GM12878 (cell line): ENCODE measurements around the gene NXPH1. TPM values are rescaled to one million over a fixed set of nuclear protein-coding genes. Genes with fewer than 3 reads are reported as not detected.

ENCODE experiments used
- ATAC-seq: fragments of 200-7000 bp; cut with Tn5 transposase; 3 replicates; pipeline ENCODE4 v1.9.1; 2020; ENCODE audit warnings: mild to moderate bottlenecking, moderate library complexity
- BruUV-seq: library from RNA; stranded (reverse); fragments of 400-500 nt; replicated peaks from 2 replicates; lab custom pipeline; 2021; lab: Mats Ljungman, UMichigan
- CTCF ChIA-PET: fragments of 300-600 bp; sonication (Branson Sonifier 250); formaldehyde crosslinking; extraction: SDS; loops from one replicate; lab custom pipeline; 2021; ENCODE audit warnings: inconsistent platforms; lab: Yijun Ruan, JAX
- POLR2A ChIA-PET: fragments of 350-600 bp; formaldehyde crosslinking; extraction: SDS; loops from one replicate; lab custom pipeline; 2021; ENCODE audit warnings: inconsistent platforms; lab: Charles Lee
- RAD21 ChIA-PET: fragments of 300-600 bp; sonication (Branson Sonifier 250); formaldehyde crosslinking; loops from one replicate; lab custom pipeline; 2023; ENCODE audit warnings: antibody characterized with exemption; ENCODE audit not compliant: unreplicated experiment; lab: Charles Lee
- SMC1A ChIA-PET: fragments of 300-600 bp; sonication (Branson Sonifier 250); formaldehyde crosslinking; loops from one replicate; lab custom pipeline; 2023; ENCODE audit not compliant: unreplicated experiment, uncharacterized antibody; lab: Charles Lee
- DNase-seq: peaks from one replicate; pipeline ENCODE4 v3.0.0-alpha.2; 2011; ENCODE audit warnings: low read depth, low spot score
- FAIRE-seq: peaks from 3 replicates; lab custom pipeline; 2011; peaks lifted over from hg19 to GRCh38; lab: Jason Lieb, UNC
- H2AFZ ChIP-seq: 2 replicates; pipeline ENCODE4 v1.6.0; 2011; ENCODE audit warnings: low read depth, low read length, control low read depth; ENCODE audit not compliant: control insufficient read depth
- H3K27ac ChIP-seq: 2 replicates; pipeline ENCODE4 v1.5.1; 2011; ENCODE audit warnings: control low read depth; ENCODE audit not compliant: control insufficient read depth, insufficient read depth
- H3K27me3 ChIP-seq, 2 experiments: replicated peaks in 1 of 2; 2 replicates each; pipeline versions ENCODE4 v1.6.0 to v1.6.1; 2011; ENCODE audit warnings: low read length in 1 of 2; ENCODE audit not compliant: control insufficient read depth in 2 of 2, insufficient read depth in 2 of 2
- H3K36me3 ChIP-seq, 2 experiments: 2 replicates each; pipeline ENCODE4 v1.5.1; 2011; ENCODE audit warnings: low read length in 1 of 2; ENCODE audit not compliant: control insufficient read depth in 2 of 2, insufficient read depth in 2 of 2
- H3K4me1 ChIP-seq: 2 replicates; pipeline ENCODE4 v1.6.1; 2011; ENCODE audit warnings: mild to moderate bottlenecking, low read length, moderate library complexity, mixed read lengths; ENCODE audit not compliant: control insufficient read depth, insufficient read depth
- H3K4me2 ChIP-seq: 2 replicates; pipeline ENCODE4 v1.6.0; 2011; ENCODE audit warnings: control low read depth; ENCODE audit not compliant: control insufficient read depth, insufficient read depth
- H3K4me3 ChIP-seq: fragments of 200-600 bp; sonication (generic); 2 replicates; pipeline ENCODE4 v1.5.1; 2016
- H3K79me2 ChIP-seq: 2 replicates; pipeline ENCODE4 v1.6.0; 2011; ENCODE audit warnings: low read length; ENCODE audit not compliant: control insufficient read depth, insufficient read depth
- H3K9ac ChIP-seq: 2 replicates; pipeline ENCODE4 v1.8.0; 2011; ENCODE audit warnings: low read length, control low read depth, mixed read lengths; ENCODE audit not compliant: control insufficient read depth, insufficient read depth
- H3K9me3 ChIP-seq: replicated peaks from 3 replicates; pipeline ENCODE4 v1.5.1; 2011; ENCODE audit warnings: mild to moderate bottlenecking, low read length; ENCODE audit not compliant: control insufficient read depth, insufficient read depth
- H4K20me1 ChIP-seq: 2 replicates; pipeline ENCODE4 v1.6.0; 2011; ENCODE audit not compliant: control insufficient read depth, insufficient read depth
- BCLAF1 ChIP-seq: fragments of 450-650 bp; IDR thresholded peaks from 2 replicates; pipeline ENCODE4 v1.6.1; 2017; ENCODE audit warnings: antibody characterized with exemption, mild to moderate bottlenecking, moderate library complexity
- CBX3 ChIP-seq: fragments of 200-600 bp; sonication (generic); IDR thresholded peaks from 2 replicates; pipeline ENCODE4 v1.6.1; 2016; ENCODE audit warnings: low read depth, borderline replicate concordance
- CBX5 ChIP-seq: sonication (generic); IDR thresholded peaks from 2 replicates; pipeline ENCODE4 v1.6.1; 2016; ENCODE audit warnings: low read depth, moderate library complexity, mild to moderate bottlenecking, inconsistent platforms
- CTCF ChIP-seq, 3 experiments: IDR thresholded peaks in 2 of 3; conservative IDR thresholded peaks in 1 of 3; 2 replicates each; pipeline ENCODE4 v1.5.1; 2011; ENCODE audit warnings: low read depth in 3 of 3, low read length in 3 of 3, mild to moderate bottlenecking in 3 of 3, control low read depth in 2 of 3, moderate library complexity in 2 of 3, inconsistent platforms in 1 of 3, mixed read lengths in 1 of 3; ENCODE audit not compliant: control insufficient read depth in 2 of 3, insufficient read depth in 1 of 3; ENCODE audit errors: extremely low read depth in 1 of 3
- DPF2 ChIP-seq: fragments of 450-650 bp; IDR thresholded peaks from 2 replicates; pipeline ENCODE4 v1.6.1; 2017; ENCODE audit warnings: mild to moderate bottlenecking
- JUND ChIP-seq: IDR thresholded peaks from 2 replicates; pipeline ENCODE4 v1.6.1; 2012; ENCODE audit warnings: low read depth, mild to moderate bottlenecking, low read length, improper control_type of control experiment, moderate library complexity
- MXI1 ChIP-seq: fragments of 150-350 bp; IDR thresholded peaks from 2 replicates; pipeline ENCODE4 v1.6.1; 2011; ENCODE audit warnings: low read depth, mild to moderate bottlenecking, inconsistent platforms, low read length, improper control_type of control experiment
- PML ChIP-seq: IDR thresholded peaks from 2 replicates; pipeline ENCODE4 v1.6.1; 2012; ENCODE audit warnings: low read length, inconsistent platforms
- POU2F2 ChIP-seq: IDR thresholded peaks from 3 replicates; pipeline ENCODE4 v1.6.1; 2011; ENCODE audit warnings: low read depth, mild to moderate bottlenecking, low read length, borderline replicate concordance
- PRDM15 ChIP-seq: fragments of 450-650 bp; formaldehyde crosslinking; IDR thresholded peaks from 2 replicates; pipeline ENCODE4 v1.4.0; 2020; ENCODE audit warnings: mild to moderate bottlenecking, moderate library complexity
- RAD21 ChIP-seq: IDR thresholded peaks from 2 replicates; pipeline ENCODE4 v1.6.1; 2011; ENCODE audit warnings: mild to moderate bottlenecking, low read depth, low read length, moderate library complexity; ENCODE audit not compliant: insufficient read depth
- SMAD5 ChIP-seq: IDR thresholded peaks from 2 replicates; pipeline ENCODE4 v1.6.1; 2016; ENCODE audit warnings: antibody characterized with exemption, low read depth
- STAT3 ChIP-seq: IDR thresholded peaks from 2 replicates; pipeline ENCODE4 v1.6.1; 2011; ENCODE audit warnings: low read depth, low read length, improper control_type of control experiment
- ZNF384 ChIP-seq: IDR thresholded peaks from 2 replicates; pipeline ENCODE4 v1.6.1; 2012; ENCODE audit warnings: low read depth, mild to moderate bottlenecking, low read length, improper control_type of control experiment, borderline replicate concordance
- WGBS: methylation state at CpG from one replicate; pipeline ENCODE4 v1.1.6; 2016; ENCODE audit warnings: low lambda C conversion rate; ENCODE audit not compliant: insufficient replicate concordance, insufficient coverage; ENCODE audit errors: missing lambda C conversion rate; 5-methylcytosine and 5-hydroxymethylcytosine counted together
- in situ Hi-C: fragments of 300-500 bp; cut with MboI; formaldehyde crosslinking; loops from 9 replicates; pipeline ENCODE4 v1.14.3; 2018; ENCODE audit warnings: mixed read lengths
- intact Hi-C: fragments of 100-400 bp; cut with micrococcal nuclease; formaldehyde crosslinking; loops from one replicate; pipeline ENCODE4 v1.14.2; 2022; ENCODE audit not compliant: unreplicated experiment
- polyA plus RNA-seq, 11 experiments: library from polyadenylated mRNA; depleted of rRNA in 4 of 11; unstranded in 6 of 11; stranded (reverse) in 5 of 11; fragments of >200 nt; fragmentation: Nextera tagmentation in 4 of 11; fragmentation: Illumina TruSeq in 1 of 11; extraction: Ambion mirVana in 4 of 11; extraction: Trizol in 1 of 11; gene quantifications; 1 replicate in 1 of 11; 2 replicates in 10 of 11; pipeline versions ENCODE4 v1.2.1 to v1.2.3, GENCODE V29; 2011 to 2016; ENCODE audit warnings: inconsistent platforms in 2 of 11, missing spikeins in 2 of 11, low read depth in 1 of 11
- total RNA-seq, 4 experiments: library from RNA; depleted of rRNA in 3 of 4; stranded (reverse); fragments of >200 nt in 3 of 4; fragmentation: Illumina TruSeq in 1 of 4; extraction: Trizol in 1 of 4; gene quantifications; 2 replicates each; pipeline versions ENCODE4 v1.2.1 to v1.2.3, GENCODE V29; 2013 to 2021

Gene NXPH1
- total and polyA plus RNA-seq, 10 of the 15 experiments (the other 5 are each of a cell fraction or from before 2014, with no cell fraction given): 0.06 to 0.34 TPM; not detected in 8

- H4K20me1 ChIP-seq: no peaks in the 10 kb centered on the region
- intact Hi-C loops (no loop called here), in situ Hi-C loops (no loop called here)
- ChIA-PET SMC1A (no interaction called here), RAD21 (no interaction called here), CTCF (no interaction called here), POLR2A (no interaction called here)
- H3K36me3 ChIP-seq: no peaks in the 10 kb centered on the region
- H3K9me3 ChIP-seq: no peaks in the 10 kb centered on the region
- 0% methylated on average over 1 of the region's 1 CpG for WGBS
- H3K4me1 ChIP-seq: no peaks in the 10 kb centered on the region
- ATAC-seq: no peak
- H3K4me3 ChIP-seq: no peak overlapping the region
- DNase-seq: no peak
- no peak overlapping the region for H3K4me2 ChIP-seq
- H3K9ac ChIP-seq: no peak overlapping the region
- H3K27me3 ChIP-seq: no peaks in the 10 kb centered on the region
- no peak overlapping the region for H3K27ac ChIP-seq
- H2AFZ ChIP-seq: no peak overlapping the region
- BruUV-seq: no TSS peak
- no peak for FAIRE-seq
- TF ChIP-seq SMAD5: no peak
- TF ChIP-seq DPF2: no peak
- no peak for TF ChIP-seq RAD21
- TF ChIP-seq MXI1: no peak
- TF ChIP-seq CBX3: no peak
- no peak for TF ChIP-seq CBX5
- TF ChIP-seq CTCF (IDR thresholded peaks at IDR 0.05 in 2 of 3, conservative IDR thresholded peaks at IDR 0.05 in 1 of 3; ENCODE audit: control insufficient read depth in 2 of 3, extremely low read depth in 1 of 3, insufficient read depth in 1 of 3, low read depth in 3 of 3, low read length in 3 of 3): no peak
- TF ChIP-seq ZNF384: no peak
- no peak for TF ChIP-seq STAT3
- TF ChIP-seq PRDM15 (CRISPR knock-in tag): no peak
- TF ChIP-seq POU2F2: no peak
- no peak for TF ChIP-seq JUND
- TF ChIP-seq BCLAF1: no peak
- no peak for TF ChIP-seq PML
- no peaks in the 10 kb centered on the region for H3K79me2 ChIP-seq
These were observed 285.7 kb downstream of the NXPH1 start for GRCh38 chr7:8719102-8719501.
